ENCODE data around the gene MAP4K5. TPM values are rescaled to one million over a fixed set of nuclear protein-coding genes. Genes with fewer than 3 reads are reported as not detected.
"Not testable (repeated sequence)": the region's sequence is repeated elsewhere in the genome, so short reads cannot be mapped to it uniquely, and the experiment has no call there.

Gene MAP4K5
- total and polyA plus RNA-seq, 3 donors from 2014 or later: 15.2 to 67.0 (median 60.4) TPM

- no peak for TF ChIP-seq POLR2A (IDR thresholded peaks at IDR 0.05)
- no peak for TF ChIP-seq CTCF (IDR thresholded peaks at IDR 0.05)
- DNase-seq: no peak
- H3K36me3 ChIP-seq (ENCODE audit: low read depth, missing control alignments): no peaks in the 10 kb centered on the region
- no peak overlapping the region for H3K27ac ChIP-seq
- H3K27me3 ChIP-seq: no peaks in the 10 kb centered on the region
- H3K4me1 ChIP-seq: no peaks in the 10 kb centered on the region
- 79 to 83% methylated on average over 1 of the region's 1 CpG for WGBS, 2 donors
- intact Hi-C loops (cut with DNase I; ENCODE audit: low total_unique reads): no loop called here
- no peak overlapping the region for H3K4me3 ChIP-seq
- H3K9me3 ChIP-seq: no peaks in the 10 kb centered on the region
These were observed 8.8 kb upstream of the MAP4K5 start for GRCh38 chr14:50541159-50541567.

- H3K27ac ChIP-seq: no peak overlapping the region
- intact Hi-C loops (cut with DNase I; ENCODE audit: low total_unique reads): loop anchor here (10.0 kb wide), 1 partner anchor 224 kb away; the partner anchor contains the start of genes DMAC2L and L2HGDH
- H3K4me3 ChIP-seq: no peak overlapping the region
- no peaks in the 10 kb centered on the region for H3K27me3 ChIP-seq
- DNase-seq: no peak
- TF ChIP-seq POLR2A (IDR thresholded peaks at IDR 0.05): no peak
- no peak for TF ChIP-seq CTCF (IDR thresholded peaks at IDR 0.05)
- H3K9me3 ChIP-seq: no peaks in the 10 kb centered on the region
- no peaks in the 10 kb centered on the region for H3K36me3 ChIP-seq (ENCODE audit: low read depth, missing control alignments)
- no peaks in the 10 kb centered on the region for H3K4me1 ChIP-seq
These were observed 6.7 kb upstream of the MAP4K5 start for GRCh38 chr14:50539051-50539450.

- H3K9me3 ChIP-seq; DNase-seq; H3K36me3 ChIP-seq (ENCODE audit: low read depth, missing control alignments); H3K4me3 ChIP-seq; H3K27ac ChIP-seq; H3K4me1 ChIP-seq; H3K27me3 ChIP-seq: not testable (repeated sequence)
- WGBS, 2 donors: 67 to 68% methylated on average over 4 of the region's 4 CpGs
- intact Hi-C loops (cut with DNase I; ENCODE audit: low total_unique reads): loop anchor here (10.0 kb wide), 1 partner anchor 223 kb away; the partner anchor contains the start of genes DMAC2L and L2HGDH
These were observed 5.7 kb upstream of the MAP4K5 start for GRCh38 chr14:50538034-50538433.

- intact Hi-C loops (cut with DNase I; ENCODE audit: low total_unique reads): loop anchor here (10.0 kb wide), 1 partner anchor 220 kb away; the partner anchor contains the start of genes DMAC2L and L2HGDH
- Histone ChIP-seq H3K4me3 (no peak overlapping the region), H3K36me3 (ENCODE audit: low read depth, missing control alignments) (no peaks in the 10 kb centered on the region), H3K27ac (no peak overlapping the region), H3K4me1 (peaks cover 5% of the 10 kb centered on the region), H3K9me3 (no peaks in the 10 kb centered on the region), H3K27me3 (no peaks in the 10 kb centered on the region)
- TF ChIP-seq POLR2A (IDR thresholded peaks at IDR 0.05): no peak
- no peak for TF ChIP-seq CTCF (IDR thresholded peaks at IDR 0.05)
- WGBS, 2 donors: 58 to 71% methylated on average over 1 of the region's 1 CpG
- DNase-seq: no peak
These were observed 2.6 kb upstream of the MAP4K5 start for GRCh38 chr14:50534997-50535396.

GRCh38 chr14:50534416-50534815, 2.0 kb upstream of the MAP4K5 start:
- intact Hi-C loops (cut with DNase I; ENCODE audit: low total_unique reads): loop anchor here (10.0 kb wide), 1 partner anchor 220 kb away; the partner anchor contains the start of genes DMAC2L and L2HGDH

More at GRCh38 chr14:50534416-50534815, 2.0 kb upstream of the MAP4K5 start:
- Histone ChIP-seq H3K4me3 (no peak overlapping the region), H3K4me1 (peaks cover 5% of the 10 kb centered on the region), H3K9me3 (no peaks in the 10 kb centered on the region), H3K27ac (no peak overlapping the region), H3K27me3 (no peaks in the 10 kb centered on the region), H3K36me3 (ENCODE audit: low read depth, missing control alignments) (no peaks in the 10 kb centered on the region)
- DNase-seq: no peak
- no peak for TF ChIP-seq CTCF (IDR thresholded peaks at IDR 0.05)
- no peak for TF ChIP-seq POLR2A (IDR thresholded peaks at IDR 0.05)
- WGBS, 2 donors: 85 to 88% methylated on average over 3 of the region's 3 CpGs
